Esophagus muscularis mucosa (tissue), 4 donors: ENCODE measurements around the gene NRXN3. TPM values are rescaled to one million over a fixed set of nuclear protein-coding genes. Genes with fewer than 3 reads are reported as not detected.

Experiments used
- DNase-seq: peaks from one replicate; pipeline ENCODE4 v3.0.0-alpha.2; 2017; ENCODE audit errors: extremely low spot score
- H3K27ac ChIP-seq, 4 donors: fragments of 200-600 bp; sonication (generic); replicated peaks in 1 of 4; 1 replicate in 3 of 4; 2 replicates in 1 of 4; pipeline ENCODE4 v1.5.1; 2016 to 2019; ENCODE audit warnings: mild to moderate bottlenecking in 1 of 4
- H3K27me3 ChIP-seq, 4 donors: fragments of 200-600 bp; sonication (generic); one replicate each; pipeline versions ENCODE4 v1.5.1 to v1.6.0; 2016 to 2019
- H3K36me3 ChIP-seq, 4 donors: fragments of 200-600 bp; sonication (generic); one replicate each; pipeline ENCODE4 v1.5.1; 2016 to 2019
- H3K4me1 ChIP-seq, 4 donors: fragments of 200-600 bp; sonication (generic); one replicate each; pipeline ENCODE4 v1.5.1; 2016 to 2019
- H3K4me3 ChIP-seq, 4 donors: fragments of 200-600 bp; sonication (generic); 1 replicate in 2 of 4; 2 replicates in 2 of 4; pipeline ENCODE4 v1.5.1; 2016 to 2019; ENCODE audit warnings: mild to moderate bottlenecking in 4 of 4, moderate library complexity in 1 of 4
- H3K9me3 ChIP-seq, 4 donors: fragments of 200-600 bp; sonication (generic); 1 replicate in 3 of 4; 2 replicates in 1 of 4; pipeline ENCODE4 v1.5.1; 2016 to 2019
- EP300 ChIP-seq: sonication (generic); formaldehyde crosslinking; IDR thresholded peaks from one replicate; pipeline ENCODE4 v1.6.1; 2017; ENCODE audit warnings: antibody characterized with exemption
- POLR2A ChIP-seq: fragments of 450-650 bp; IDR thresholded peaks from one replicate; pipeline ENCODE4 v1.6.1; 2017; ENCODE audit warnings: antibody characterized with exemption, moderate library complexity, mild to moderate bottlenecking, low read depth
- POLR2AphosphoS5 ChIP-seq, 2 donors: sonication (generic); formaldehyde crosslinking; IDR thresholded peaks; one replicate each; pipeline ENCODE4 v1.6.1; 2017; ENCODE audit warnings: antibody characterized with exemption in 2 of 2
- WGBS: methylation state at CpG from one replicate; pipeline ENCODE4 v1.1.5; 2018; 5-methylcytosine and 5-hydroxymethylcytosine counted together
- intact Hi-C: fragments of 100-400 bp; cut with DNase I; formaldehyde crosslinking; loops from one replicate; pipeline ENCODE4 v1.15.1; 2023
- total RNA-seq, 4 donors: library from RNA; depleted of rRNA; stranded (reverse); fragments of >200 nt; gene quantifications; one replicate each; pipeline versions ENCODE4 v1.1.0 to v1.2.1, GENCODE V29; 2016
- TF ChIP-seq, protein P1 (sequence below), 3 experiments: fragments of 200-600 bp in 2 of 3; fragments of 450-650 bp in 1 of 3; sonication (generic) in 2 of 3; IDR thresholded peaks; one replicate each; pipeline ENCODE4 v1.5.1; 2017 to 2019; ENCODE audit warnings: antibody characterized with exemption in 3 of 3, mild to moderate bottlenecking in 2 of 3, moderate library complexity in 1 of 3

The NRXN3 gene
- total RNA-seq, 4 donors from 2014 or later = 71.1 to 159 (median 122) TPM

DNA sequence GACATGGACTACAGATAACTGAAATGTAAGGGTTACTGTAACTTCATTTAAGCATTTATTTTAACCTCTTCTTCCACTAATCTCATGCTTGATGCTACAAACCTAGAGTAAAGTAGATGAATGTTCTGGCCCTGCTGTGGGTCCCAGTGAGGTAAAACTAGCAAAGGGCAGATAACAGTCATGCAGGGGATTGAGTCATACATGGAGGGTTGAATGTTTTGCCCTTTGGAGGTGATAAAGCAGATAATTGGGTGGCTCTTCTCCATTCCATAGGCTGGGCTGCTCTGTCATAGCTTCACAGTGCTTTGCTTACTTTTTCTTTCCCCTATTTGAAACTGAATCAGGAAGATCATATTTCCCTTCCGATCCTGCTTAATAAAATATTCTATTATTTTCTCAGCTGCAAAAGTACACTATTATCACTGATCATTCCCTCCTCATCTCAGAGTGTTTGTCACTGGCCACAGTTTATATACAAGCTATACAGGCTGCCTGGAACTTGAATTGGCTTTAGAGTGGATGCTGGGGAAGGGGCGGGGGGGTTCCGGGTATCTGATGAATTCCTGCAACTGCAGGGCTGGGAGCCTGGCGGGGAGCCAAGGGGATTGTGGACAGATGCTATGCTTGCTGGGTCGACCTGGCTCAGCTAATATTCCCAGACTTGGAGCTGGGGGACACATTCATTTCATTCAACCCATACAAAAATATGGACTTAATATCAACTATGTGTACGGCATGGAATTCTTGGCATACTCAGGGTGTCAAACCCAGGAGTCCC is 235.1 kb downstream of the NRXN3 start:
- peaks cover 0 to 15% (median 0%) of the 10 kb centered on the region in 4 donors for H3K27me3 ChIP-seq
- H3K36me3 ChIP-seq = no peaks in the 10 kb centered on the region
- no peaks in the 10 kb centered on the region for H3K9me3 ChIP-seq
- no peak overlapping the region for H3K4me3 ChIP-seq
- DNase-seq = peak; percentile 84
- no peak overlapping the region for H3K27ac ChIP-seq
- H3K4me1 ChIP-seq = no peaks in the 10 kb centered on the region
- 61% methylated on average over 6 of the region's 6 CpGs for WGBS
- no peak for TF ChIP-seq POLR2AphosphoS5 (IDR thresholded peaks at IDR 0.05)
- TF ChIP-seq POLR2A = no peak
- no peak for TF ChIP-seq EP300
- TF ChIP-seq, protein P1, sequence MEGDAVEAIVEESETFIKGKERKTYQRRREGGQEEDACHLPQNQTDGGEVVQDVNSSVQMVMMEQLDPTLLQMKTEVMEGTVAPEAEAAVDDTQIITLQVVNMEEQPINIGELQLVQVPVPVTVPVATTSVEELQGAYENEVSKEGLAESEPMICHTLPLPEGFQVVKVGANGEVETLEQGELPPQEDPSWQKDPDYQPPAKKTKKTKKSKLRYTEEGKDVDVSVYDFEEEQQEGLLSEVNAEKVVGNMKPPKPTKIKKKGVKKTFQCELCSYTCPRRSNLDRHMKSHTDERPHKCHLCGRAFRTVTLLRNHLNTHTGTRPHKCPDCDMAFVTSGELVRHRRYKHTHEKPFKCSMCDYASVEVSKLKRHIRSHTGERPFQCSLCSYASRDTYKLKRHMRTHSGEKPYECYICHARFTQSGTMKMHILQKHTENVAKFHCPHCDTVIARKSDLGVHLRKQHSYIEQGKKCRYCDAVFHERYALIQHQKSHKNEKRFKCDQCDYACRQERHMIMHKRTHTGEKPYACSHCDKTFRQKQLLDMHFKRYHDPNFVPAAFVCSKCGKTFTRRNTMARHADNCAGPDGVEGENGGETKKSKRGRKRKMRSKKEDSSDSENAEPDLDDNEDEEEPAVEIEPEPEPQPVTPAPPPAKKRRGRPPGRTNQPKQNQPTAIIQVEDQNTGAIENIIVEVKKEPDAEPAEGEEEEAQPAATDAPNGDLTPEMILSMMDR (IDR thresholded peaks at IDR 0.05) = no peak
- intact Hi-C loops = no loop called here

DNA sequence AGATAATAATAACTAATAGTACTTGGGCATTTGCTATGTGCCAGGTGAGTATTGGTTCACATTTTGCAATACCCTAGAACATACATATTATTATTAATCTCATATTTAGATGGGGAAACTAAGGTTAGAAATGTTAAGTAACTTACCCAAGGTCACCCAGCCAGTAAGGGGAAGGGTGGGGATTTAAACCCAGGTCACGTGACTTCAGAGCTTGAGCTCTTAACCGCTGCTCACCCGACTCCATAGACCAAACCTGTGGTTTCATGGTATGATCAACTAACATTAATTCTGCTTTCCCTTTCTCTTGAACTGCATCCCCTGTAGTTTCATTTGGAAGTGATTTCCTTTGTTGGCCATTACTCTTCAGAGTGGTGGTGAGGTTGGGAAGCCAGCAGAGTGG is 242.3 kb downstream of the NRXN3 start:
- WGBS = 77% methylated on average over 3 of the region's 3 CpGs
- no peak for DNase-seq
- Histone ChIP-seq H3K27ac (no peak overlapping the region), H3K36me3 (no peaks in the 10 kb centered on the region), H3K4me1 (no peaks in the 10 kb centered on the region), H3K4me3 (no peak overlapping the region), H3K9me3 (no peaks in the 10 kb centered on the region), H3K27me3 (no peaks in the 10 kb centered on the region)
- TF ChIP-seq, protein P1 (IDR thresholded peaks at IDR 0.05) = no peak
- TF ChIP-seq POLR2AphosphoS5 (IDR thresholded peaks at IDR 0.05) (no peak), POLR2A (no peak), EP300 (no peak)
- intact Hi-C loops = no loop called here

DNA sequence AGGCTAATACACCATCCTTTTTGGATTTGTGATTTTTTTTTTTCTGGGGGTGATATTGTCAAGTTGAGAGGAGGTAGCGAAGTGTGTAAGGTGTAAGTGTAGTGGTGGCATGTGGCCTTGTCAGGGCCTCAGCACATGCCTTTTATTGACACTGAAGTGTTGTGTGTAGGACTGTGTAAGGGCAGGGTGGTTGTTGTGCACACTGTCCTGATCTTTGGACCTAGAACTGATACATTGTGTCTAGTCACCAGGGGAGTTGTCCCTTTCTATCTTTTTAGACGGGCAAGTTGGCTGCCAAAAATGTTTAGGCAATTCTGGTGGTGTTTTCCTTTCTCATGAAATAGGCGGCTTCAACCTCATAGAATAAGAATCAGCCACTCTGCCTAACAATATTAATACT is 244.0 kb downstream of the NRXN3 start:
- no peaks in the 10 kb centered on the region for H3K27me3 ChIP-seq
- H3K4me3 ChIP-seq = no peak overlapping the region
- no peaks in the 10 kb centered on the region for H3K9me3 ChIP-seq
- no peaks in the 10 kb centered on the region for H3K4me1 ChIP-seq
- no peak overlapping the region for H3K27ac ChIP-seq
- intact Hi-C loops = no loop called here
- TF ChIP-seq POLR2A (no peak), EP300 (no peak), POLR2AphosphoS5 (IDR thresholded peaks at IDR 0.05) (no peak)
- TF ChIP-seq, protein P1 (IDR thresholded peaks at IDR 0.05) = no peak
- WGBS = 86% methylated on average over 3 of the region's 3 CpGs
- DNase-seq = no peak
- no peaks in the 10 kb centered on the region for H3K36me3 ChIP-seq

DNA sequence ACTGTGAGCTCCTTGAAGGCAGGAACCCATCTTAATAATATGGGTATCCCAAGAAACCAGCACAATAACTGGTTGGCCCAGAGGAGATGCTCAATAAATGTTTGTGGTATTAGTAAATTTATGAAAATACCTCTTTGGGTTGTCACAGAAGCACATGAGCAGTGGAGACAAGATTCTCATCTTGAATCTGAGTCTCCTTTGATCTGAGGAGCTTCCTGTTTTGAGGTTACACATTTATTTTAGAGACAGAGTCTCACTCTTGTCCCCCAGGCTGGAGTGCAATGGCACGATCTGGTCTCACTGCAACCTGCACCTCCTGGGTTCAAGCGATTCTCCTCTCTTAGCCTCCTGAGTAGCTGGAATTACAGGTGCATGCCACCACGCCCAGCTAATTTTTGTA is 247.4 kb downstream of the NRXN3 start:
- no peak overlapping the region for H3K4me3 ChIP-seq
- DNase-seq = no peak
- TF ChIP-seq EP300 (no peak), POLR2AphosphoS5 (IDR thresholded peaks at IDR 0.05) (no peak), POLR2A (no peak)
- TF ChIP-seq, protein P1 (IDR thresholded peaks at IDR 0.05) = no peak
- no peaks in the 10 kb centered on the region for H3K36me3 ChIP-seq
- 78% methylated on average over 3 of the region's 3 CpGs for WGBS
- H3K27me3 ChIP-seq = no peaks in the 10 kb centered on the region
- H3K27ac ChIP-seq = no peak overlapping the region
- H3K4me1 ChIP-seq = no peaks in the 10 kb centered on the region
- intact Hi-C loops = no loop called here
- no peaks in the 10 kb centered on the region for H3K9me3 ChIP-seq

DNA sequence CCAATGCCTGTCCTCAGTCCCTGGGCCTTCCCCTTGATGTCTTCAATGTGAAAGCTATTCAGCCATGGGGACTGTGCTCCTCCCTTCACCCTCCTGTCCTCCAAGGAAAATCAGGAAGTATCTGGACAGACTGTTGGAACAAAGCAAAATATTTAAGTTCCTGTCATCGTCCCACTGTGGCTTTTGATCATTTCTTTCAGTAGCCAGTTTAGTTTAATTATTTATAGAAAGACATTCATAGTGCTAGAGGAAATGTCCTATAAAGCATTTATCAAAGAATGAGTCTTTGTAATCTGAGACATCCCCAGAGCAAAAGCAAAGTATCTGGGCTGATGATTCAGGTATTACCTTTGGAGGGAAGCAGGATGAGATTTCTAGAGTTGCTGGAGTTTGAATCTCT is 254.1 kb downstream of the NRXN3 start:
- WGBS = 57% methylated on average over 1 of the region's 1 CpG
- H3K27me3 ChIP-seq = no peaks in the 10 kb centered on the region
- H3K36me3 ChIP-seq = no peaks in the 10 kb centered on the region
- intact Hi-C loops = no loop called here
- H3K4me3 ChIP-seq = no peak overlapping the region
- no peak for DNase-seq
- H3K9me3 ChIP-seq = no peaks in the 10 kb centered on the region
- no peak overlapping the region for H3K27ac ChIP-seq
- TF ChIP-seq POLR2AphosphoS5 (IDR thresholded peaks at IDR 0.05) (no peak), EP300 (no peak), POLR2A (no peak)
- TF ChIP-seq, protein P1 (IDR thresholded peaks at IDR 0.05) = no peak
- H3K4me1 ChIP-seq = no peaks in the 10 kb centered on the region
